Glomerular visceral epithelial cell (primary cell): ENCODE results near the gene HOXA9.

ENCODE experiments used
- DNase-seq: peaks from one replicate; pipeline ENCODE4 v3.0.0-alpha.2; 2016; ENCODE audit errors: extremely low spot score

The HOXA9 gene

DNA sequence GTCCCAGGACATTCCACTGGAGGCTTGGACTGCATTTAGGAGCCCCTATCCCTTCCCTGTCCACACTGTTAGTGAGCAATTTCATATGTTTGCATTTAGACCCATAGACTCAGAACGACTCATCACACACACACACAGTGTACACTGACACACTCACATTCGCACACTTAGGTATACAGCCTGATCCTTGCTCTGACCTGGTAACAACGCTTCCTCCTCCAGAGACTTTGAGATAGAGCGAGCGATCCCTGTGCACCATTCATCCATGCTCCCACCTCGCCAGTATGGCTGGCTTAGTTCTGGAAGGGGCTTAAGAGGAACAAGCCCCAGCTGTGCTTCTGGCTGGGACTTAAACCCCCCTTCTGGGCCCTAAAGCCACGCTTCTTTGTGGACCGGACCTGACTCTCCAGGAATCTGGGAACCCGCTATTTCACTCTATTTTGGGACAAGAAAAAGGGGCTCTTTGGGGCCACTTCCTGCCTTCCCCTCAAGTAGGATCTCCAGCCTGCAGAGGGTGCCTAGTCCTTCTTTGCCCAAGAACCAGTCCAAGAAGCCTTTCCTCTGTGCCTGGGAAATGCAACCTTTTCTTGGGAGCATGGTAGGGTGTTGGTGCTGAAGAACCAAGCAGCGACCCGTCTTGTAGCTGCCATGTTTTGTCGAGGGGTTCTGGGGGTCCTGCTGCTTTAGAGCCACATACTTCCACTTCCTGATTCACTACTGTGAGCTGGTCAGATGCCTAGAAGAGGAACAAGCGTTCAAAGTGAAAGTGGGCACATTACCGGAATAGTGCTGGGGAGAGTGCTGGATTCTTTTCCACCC lies 35.6 kb upstream of the HOXA9 start:
- no peak for DNase-seq

DNA sequence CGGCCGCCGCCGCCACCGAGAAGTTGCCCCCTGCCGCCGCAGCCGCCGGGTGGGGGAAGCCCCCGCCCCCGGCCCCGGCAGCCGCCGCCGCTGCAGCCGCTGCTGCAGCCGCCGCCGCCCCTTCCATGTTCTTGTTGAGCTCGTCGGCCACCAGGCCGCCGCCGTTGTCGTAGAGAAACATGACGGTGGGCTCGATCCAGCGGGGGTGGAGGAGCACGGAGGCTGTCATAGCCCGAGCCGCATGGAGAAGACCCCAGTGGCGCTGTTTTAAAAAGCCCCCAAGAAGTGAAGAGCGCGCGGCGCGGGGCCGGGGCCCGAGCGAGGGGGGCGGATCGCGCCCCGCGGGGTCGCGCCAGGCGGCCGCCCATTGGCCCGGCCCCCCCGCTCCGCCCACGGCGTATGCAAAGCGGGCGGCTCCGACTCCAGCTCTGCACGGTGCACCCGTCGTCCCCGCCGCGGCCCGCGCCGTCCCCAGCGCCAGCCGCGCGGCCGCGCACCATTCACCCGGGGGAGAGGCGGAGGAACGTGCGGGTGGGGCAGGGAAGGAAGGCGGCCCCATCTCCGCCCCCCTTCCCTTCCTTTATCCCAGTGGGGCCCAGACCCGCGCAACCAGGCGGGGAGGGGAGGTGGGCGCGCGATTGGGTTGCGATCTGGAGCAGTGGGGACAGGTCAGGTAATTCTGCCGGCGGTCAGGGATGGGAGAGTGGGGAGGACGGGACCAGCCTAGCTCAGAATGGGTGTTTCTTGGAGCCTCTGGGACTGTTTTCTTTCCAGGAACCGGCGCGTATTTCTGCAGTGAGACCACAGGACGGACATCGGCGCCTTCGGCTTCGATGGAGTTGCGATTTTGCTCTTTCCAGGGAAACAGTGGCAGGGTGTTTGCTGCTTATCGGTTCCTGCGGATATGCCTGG lies 34.8 kb upstream of the HOXA9 start, which contains the start of gene HOXA13:
Gene HOXA13, minus strand, starts transcription at position 243 of the 912 bp plus-strand sequence. Its CDS starts 14 bp downstream, at position 229.
- peak; percentile 53 for DNase-seq

DNA sequence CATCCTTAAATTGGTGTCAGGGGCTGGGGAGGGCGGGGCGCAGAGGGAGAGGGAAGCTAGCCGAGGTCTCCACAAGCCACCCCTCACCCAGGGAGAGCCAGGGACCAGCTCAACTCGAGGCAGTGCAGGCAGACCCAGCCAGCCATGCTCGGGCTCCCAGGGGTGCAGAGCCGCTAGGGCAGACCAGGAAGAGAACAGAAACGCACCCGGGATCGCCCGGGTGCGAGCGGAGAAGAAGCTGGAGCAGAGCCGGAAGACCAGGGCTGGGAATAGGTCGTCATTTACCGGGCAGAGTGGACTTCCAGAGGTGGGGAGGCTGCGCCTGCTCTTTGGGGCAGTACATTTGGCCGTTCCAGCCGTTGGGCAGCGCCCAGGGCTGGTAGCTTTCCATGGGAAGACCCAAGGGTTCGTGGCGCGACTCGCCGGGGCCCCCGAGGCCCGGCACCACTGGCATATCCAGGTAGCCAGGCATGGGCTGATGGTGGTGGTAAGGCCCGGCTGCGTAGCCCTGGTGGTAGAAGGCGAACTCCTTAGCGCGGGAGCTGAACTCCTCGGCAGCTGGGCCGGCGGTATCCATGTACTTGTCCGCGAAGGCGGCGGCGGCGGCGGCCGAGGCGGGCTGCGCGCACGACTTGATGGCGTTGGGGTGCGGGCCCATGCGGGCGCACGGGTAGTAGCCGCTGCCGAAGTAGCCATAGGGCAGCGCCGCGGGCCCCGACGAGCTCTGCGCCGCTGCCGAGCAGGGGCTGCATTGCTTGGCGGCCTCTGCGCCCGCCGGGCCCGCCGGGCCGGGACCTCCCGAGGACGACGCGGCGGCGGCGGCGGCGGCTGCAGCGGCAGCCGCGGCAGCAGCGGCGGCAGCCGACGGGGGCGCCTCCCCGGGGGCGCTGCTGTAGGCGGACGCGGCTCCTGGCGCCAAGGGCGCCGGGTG lies 33.8 kb upstream of the HOXA9 start:
- peak; percentile 38 for DNase-seq

DNA sequence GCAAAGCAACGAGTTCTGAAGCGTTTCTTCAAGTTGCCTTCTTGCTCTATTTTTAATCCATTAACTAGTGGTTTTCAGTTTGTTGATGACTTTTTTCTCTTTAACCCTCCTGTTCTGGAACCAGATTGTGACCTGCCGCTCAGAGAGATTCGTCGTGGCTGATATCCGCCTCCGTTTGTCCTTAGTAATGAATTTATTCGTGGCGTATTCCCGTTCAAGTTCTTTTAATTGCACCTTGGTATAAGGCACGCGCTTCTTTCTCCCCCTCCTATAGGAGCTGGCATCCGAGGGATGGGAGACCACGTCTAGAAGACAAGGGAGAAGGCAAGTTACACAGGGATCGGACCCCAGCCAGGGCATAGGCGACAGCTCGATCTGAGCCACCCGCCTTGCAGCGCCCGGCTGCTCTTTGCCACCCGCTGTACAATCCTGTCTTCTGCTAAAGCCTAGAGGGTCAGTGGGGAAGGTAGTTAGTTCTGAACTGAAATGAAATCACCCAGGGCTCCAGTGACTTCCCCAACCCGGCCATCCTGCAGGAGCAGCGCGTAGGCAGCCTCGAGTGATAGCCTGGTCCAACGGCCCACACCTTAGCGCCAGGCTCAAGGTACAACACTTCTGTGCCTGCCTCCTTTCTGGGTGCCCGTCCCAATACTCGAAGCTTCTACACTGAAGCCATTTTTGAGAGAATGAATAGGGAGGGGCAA lies 33.0 kb upstream of the HOXA9 start:
- no peak for DNase-seq

DNA sequence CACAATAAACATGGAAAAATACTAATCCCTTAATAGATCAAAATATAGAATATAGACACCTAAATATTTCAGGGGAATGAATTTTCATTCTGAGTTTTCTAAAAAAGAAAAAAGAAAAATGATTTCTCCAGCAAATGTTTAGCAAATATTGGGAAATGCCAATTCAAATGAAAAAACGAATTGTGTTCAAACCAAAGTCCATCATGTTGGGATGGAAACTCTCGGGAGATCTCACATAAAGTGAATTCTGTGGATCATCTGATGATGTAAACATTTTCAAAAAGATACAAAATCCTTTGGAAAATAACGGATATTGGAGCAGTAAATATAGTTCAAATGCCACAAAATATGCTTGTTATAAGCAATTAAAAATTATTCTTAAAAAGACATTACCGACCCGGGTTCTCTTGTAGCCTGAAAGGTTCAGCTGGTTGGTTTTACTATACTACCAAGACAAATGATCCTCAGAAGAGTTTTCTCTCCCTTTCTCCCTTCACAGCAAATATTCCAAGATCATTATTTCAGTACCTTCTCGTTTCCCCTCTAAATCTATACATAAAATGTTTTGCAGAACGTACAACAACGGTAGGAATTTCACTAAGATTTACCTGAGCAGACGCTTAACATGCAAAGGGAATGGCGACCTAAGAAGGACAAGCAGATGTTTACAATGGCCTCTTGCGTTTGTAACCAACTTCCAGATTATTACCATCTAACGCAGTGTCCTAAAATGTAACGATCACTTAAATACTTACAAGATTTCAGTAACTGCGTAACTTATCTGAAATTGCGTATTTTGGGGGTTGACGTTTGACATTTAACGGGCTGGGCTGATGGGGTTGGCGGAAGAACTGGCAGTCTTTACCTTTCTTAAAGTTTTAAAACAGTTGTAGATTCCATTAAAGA lies 32.1 kb upstream of the HOXA9 start:
- no peak for DNase-seq

DNA sequence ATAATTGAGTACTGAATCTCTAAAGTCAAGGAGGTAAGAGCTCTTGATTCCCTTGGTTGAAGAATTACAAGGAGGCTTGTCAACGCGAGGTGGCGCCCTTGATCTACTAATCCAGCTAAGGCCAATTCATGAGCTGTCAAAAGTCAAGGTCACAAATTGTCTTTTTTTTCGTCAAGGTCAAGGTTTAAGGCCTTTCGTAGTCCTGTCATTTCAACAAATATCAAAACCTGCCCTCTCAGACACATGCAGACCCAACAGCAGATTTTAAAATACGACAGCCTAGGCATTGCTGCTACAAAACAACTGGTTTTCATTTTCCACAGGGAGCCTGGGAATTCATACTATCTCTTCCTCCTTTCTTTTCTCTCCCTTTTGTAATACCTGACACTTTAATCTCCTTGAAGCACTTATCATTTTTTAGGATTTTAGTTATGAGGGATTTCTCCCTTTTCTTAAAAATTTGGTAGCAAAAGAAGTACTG lies 31.0 kb upstream of the HOXA9 start:
- DNase-seq: peak; percentile 60

DNA sequence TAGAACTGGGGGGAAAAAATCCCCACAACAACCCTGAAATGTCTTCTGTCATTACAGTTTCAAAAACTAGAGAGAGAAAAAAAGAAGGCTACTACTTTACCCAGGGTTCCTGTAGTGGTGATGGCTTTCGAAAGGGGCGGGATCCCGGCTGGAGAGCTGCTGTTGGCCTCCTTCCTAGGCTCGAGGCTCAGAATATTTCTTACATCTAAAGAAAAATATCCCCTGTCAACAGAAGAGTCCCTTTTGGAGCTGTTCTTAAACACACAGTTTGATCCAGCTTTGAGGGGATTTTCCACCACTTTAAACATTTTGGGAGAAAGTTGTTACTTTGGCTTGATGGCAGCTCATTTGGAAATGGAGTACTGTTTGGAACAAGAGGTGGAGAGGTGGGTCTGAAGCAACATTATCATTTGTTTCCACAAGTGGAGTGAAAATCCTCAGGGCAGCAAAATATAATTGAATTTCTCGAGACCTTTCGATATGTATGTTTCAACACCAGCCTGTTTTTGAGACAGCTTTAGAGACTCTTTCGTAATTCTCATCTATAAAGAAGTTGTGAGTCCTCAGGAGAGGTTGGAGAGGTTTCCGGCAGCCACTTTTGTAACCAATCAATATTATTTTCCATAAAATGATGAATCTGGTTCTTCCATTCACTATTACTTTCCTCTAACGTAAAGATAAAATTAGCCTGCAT lies 29.5 kb upstream of the HOXA9 start:
- DNase-seq: no peak

DNA sequence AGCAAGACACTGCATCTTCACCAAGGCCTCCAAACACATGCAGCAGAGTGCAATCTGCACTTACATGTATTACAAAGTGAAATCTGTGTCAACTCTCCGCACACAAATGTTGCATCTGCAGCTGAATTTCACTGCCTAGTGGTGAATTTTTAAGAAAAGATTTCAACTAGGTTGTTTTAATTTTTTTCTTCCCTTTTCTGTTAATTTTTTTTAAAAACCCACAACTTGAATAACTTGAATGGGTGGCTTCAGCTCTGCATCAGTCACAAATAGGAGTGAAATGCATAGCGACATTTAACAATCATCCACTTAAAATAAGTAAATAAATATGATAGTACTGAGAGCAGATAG lies 28.6 kb upstream of the HOXA9 start:
- no peak for DNase-seq

DNA sequence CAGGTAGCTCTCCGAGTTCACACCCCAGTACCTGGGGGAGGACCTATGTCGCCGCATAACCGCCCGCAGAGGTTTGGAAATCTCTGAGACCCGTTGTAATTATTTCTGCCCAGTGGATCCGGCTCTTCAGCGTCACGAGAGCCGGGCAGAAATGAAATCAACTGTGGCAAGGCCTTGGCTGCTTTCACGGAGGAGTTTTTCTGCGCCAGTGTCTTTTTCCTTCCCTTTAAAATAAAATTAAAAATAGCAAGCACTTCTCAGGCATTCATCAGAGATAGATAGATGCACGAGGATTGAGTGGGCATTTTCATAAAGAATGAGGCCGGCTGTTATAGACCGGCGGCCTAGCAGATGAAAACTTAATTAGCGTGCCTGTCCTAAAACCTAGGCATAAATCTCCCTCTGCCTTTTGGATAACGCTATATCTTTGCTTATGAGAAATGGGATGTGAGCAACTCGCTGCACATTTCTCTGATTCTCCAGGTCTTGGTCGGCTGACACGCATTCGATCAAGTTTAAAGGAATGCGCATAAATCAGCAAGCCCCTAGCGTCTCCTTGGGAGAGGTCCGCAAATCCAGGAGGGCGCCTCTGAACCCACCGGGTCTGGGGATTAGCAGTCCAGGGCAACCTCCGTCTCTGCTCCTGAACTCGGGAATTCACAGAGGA lies 28.1 kb upstream of the HOXA9 start:
- DNase-seq: no peak

DNA sequence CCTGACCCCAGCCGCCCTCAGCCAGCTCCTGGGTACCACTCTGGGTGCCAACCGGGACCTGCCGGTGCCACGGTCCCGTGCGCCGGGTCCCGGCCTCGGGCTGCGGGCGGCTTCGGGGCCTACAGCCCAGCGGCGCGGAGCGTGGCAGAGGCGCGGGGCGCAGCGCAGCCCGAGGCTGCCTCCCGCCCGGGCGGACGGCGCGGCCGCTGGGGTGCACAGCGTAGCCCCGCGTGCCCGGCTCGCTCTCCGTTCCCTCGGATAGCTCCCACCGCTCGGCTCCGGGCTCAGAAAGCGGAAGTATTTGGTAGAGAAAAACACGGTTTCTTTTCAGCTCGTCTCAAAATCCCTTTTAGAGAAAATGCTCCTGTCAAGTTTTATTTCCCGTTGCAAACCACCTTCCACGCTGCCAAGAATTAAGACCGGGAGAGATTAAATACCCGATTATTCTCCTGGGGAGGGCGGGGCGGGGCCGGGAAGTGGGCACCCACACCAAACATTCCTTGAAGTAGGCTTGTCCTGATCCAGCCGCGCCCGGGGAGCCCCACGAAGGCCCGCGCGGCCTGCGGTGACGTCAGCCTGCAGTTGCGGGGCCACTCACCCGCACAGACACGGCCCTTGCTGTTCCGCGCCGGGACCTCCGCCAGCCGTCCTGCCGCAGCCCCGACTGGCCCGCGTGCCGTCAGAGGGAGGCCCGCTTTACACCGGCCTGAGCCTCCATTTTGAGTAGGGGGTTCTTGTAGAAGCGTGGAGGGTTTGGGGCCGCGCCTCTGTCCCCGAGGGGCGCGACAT lies 27.4 kb upstream of the HOXA9 start:
- DNase-seq: no peak

DNA sequence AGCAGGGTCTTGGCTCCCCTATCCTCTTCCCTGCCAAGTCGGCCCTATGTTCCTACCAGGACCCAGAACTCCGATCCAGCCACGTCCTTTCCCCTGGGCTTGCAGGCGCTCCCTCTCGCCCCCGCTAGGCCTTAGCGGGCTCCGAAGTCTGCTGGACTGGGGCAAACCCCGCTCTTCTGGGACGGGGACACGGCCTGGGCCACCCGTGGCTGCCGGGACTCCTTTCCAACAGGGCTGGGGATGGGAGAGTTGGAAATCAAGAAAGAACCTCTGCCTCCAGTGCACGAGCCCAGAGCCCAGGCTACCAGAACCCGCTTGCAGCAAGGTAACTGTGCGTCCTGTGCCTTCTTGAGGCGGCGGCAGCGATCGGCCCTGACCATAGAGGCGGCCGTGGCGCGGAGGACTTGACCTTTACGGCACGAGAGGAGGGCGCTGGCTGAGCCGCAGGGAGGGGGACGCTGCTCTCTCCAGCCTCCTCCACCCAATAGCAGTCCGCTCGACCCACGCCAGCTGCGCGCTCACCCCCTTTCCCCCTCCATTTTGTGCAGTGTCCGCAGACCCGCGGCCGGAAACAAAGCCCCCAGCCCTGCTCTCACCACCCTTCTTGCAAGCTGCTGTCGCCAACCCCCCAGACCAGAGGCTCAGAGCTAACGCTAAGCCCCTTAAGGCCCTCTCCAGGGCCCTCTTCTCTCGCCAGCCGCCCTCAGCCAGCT lies 26.7 kb upstream of the HOXA9 start:
- no peak for DNase-seq

DNA sequence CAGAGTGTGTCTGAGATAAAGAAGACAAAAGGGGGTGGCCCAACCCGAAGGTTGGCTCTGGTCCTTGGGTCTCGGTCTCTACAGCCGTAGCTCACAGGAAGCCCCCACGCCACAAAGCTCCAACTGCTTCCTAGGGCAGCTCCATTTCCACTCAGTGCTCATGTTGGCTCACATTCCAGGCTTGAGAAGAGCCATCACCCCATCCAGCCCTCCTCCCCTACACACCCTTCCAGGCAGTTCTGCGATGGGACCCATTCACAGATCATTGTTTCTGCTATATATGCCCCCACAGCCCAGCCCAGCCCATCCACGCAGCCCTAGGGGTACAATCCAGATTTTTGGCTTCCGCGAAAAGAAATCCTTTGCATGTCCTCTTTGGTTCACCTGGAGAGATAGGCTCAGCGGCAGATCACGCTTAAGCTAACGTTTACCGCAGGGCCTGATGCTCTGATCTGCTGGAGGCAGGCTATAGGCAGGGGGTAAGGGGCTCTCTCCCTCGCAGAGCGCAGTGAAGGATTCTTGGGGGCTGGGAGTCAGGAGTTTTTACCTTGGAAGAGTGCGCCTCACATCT lies 25.9 kb upstream of the HOXA9 start:
- no peak for DNase-seq

DNA sequence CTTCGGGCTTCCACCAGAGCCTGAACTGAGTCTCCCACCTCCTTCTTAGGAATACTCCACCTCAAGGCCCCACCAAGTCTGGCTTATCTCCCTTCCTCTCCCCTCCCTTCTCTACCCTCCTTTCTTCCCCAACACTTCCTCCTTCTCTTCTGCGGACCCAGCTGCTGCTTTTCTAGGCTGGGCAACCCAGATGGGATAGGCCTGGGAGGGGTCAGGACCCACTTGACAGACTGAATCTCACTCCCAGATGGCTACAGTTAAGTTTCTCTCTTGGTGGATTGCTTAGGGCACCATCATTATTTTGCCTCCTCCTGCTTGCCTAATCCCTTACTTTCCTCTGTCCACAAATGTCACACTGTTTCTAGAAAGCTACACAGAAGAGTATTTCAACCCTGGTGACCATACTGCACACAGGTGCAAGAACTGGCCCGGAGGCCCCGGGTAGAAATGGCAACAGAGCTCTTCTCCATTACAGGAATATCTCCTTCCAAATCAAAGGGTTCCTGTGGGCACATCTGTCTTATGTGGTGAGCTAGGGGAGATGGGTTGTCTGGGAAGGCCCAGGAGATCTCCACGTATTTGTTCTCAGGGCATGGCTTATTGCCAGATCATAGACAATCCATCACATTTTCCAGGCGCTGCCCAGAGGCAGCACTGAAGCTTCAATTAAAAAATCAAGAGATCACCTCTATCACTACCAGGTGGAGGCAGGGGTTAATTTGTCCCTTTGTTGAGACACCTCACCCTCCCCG lies 24.8 kb upstream of the HOXA9 start:
- DNase-seq: no peak

DNA sequence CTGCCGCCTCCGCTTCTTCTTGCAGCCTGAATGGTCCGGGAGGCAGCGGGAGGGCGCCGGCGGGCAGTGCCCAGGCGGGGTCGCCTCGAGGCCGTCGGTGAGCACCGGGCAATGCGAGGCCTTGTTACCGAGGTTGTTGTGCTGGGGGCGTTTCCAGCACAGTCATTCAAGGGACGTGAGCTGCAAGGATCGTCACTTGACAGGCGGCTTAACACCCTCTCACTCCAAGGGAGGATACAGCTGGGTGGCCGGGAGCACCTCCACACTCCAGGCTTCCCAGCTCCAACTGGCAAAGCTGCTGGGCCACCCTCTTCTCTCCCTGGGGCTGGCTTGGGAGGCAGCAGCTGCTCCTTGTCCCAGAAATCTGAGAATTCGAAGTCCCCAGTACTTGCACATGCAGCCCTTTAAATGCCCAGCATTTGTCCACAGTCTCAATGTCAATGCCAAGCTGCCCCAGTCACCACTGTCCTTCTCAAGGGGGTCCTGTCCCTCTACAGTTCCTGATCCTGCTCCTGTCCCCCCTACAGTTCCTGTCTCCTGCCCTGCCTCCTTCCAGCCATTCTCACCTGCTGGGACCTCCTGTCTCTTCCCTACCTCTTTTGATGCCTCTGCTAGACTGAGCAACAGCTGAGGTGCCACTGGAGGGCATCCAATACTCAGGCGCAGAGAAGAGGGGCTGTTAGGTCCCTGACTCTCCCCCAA lies 24.1 kb upstream of the HOXA9 start:
- DNase-seq: no peak
